NB4 (cell line): Measurements from ENCODE around the gene TUBE1.

ENCODE experiments used
- MYC ChIP-seq: IDR thresholded peaks from 2 replicates; pipeline ENCODE4 v1.6.1; 2011; ENCODE audit warnings: low read depth, low read length
- POLR2A ChIP-seq: IDR thresholded peaks from 2 replicates; pipeline ENCODE4 v1.6.1; 2011; ENCODE audit warnings: mild to moderate bottlenecking; ENCODE audit not compliant: insufficient read length; ENCODE audit errors: extremely low read depth
- TF ChIP-seq, protein P1 (sequence below): IDR thresholded peaks from one replicate; pipeline ENCODE4 v1.5.1; 2012; ENCODE audit warnings: low read depth, low read length

- TF ChIP-seq, protein P1, sequence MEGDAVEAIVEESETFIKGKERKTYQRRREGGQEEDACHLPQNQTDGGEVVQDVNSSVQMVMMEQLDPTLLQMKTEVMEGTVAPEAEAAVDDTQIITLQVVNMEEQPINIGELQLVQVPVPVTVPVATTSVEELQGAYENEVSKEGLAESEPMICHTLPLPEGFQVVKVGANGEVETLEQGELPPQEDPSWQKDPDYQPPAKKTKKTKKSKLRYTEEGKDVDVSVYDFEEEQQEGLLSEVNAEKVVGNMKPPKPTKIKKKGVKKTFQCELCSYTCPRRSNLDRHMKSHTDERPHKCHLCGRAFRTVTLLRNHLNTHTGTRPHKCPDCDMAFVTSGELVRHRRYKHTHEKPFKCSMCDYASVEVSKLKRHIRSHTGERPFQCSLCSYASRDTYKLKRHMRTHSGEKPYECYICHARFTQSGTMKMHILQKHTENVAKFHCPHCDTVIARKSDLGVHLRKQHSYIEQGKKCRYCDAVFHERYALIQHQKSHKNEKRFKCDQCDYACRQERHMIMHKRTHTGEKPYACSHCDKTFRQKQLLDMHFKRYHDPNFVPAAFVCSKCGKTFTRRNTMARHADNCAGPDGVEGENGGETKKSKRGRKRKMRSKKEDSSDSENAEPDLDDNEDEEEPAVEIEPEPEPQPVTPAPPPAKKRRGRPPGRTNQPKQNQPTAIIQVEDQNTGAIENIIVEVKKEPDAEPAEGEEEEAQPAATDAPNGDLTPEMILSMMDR = no peak
- TF ChIP-seq POLR2A (no peak), MYC (no peak)
Observed at GRCh38 chr6:112044196-112044595, 43.1 kb downstream of the TUBE1 start.
